Liver (tissue), 9 donors: ENCODE measurements around the gene SPATA13. TPM values are rescaled to one million over a fixed set of nuclear protein-coding genes. Genes with fewer than 3 reads are reported as not detected.
A peak's percentile ranks its signal among the peaks of the same experiment; 100 is the strongest.

Source experiments
- DNase-seq: peaks from one replicate; pipeline ENCODE4 v3.0.0-alpha.2; 2017; ENCODE audit warnings: low spot score
- H3K27ac ChIP-seq, 2 donors: one replicate each; pipeline ENCODE4 v1.7.0; 2013; ENCODE audit warnings: inconsistent platforms in 2 of 2, low read length in 2 of 2, control low read depth in 1 of 2, low read depth in 1 of 2, mild to moderate bottlenecking in 1 of 2
- H3K27me3 ChIP-seq, 4 donors: one replicate each; pipeline versions ENCODE4 v1.6.1 to v1.7.0; 2013; ENCODE audit warnings: low read length in 3 of 4, inconsistent platforms in 1 of 4, mild to moderate bottlenecking in 1 of 4, moderate library complexity in 1 of 4; ENCODE audit not compliant: control insufficient read depth in 4 of 4, insufficient read depth in 4 of 4
- H3K36me3 ChIP-seq, 4 donors: one replicate each; pipeline versions ENCODE4 v1.6.1 to v1.7.0; 2013; ENCODE audit warnings: low read length in 3 of 4, mild to moderate bottlenecking in 3 of 4, low read depth in 1 of 4, moderate library complexity in 1 of 4; ENCODE audit not compliant: control insufficient read depth in 4 of 4, insufficient read depth in 3 of 4
- H3K4me1 ChIP-seq, 4 donors: one replicate each; pipeline versions ENCODE4 v1.6.1 to v1.7.0; 2013; ENCODE audit warnings: low read length in 3 of 4, mild to moderate bottlenecking in 3 of 4, moderate library complexity in 1 of 4; ENCODE audit not compliant: control insufficient read depth in 4 of 4, insufficient read depth in 4 of 4
- H3K4me3 ChIP-seq, 3 donors: one replicate each; pipeline versions ENCODE4 v1.6.1 to v1.7.0; 2013; ENCODE audit warnings: low read length in 3 of 3, control low read depth in 1 of 3, low read depth in 1 of 3, mild to moderate bottlenecking in 1 of 3
- H3K9ac ChIP-seq, 2 donors: one replicate each; pipeline ENCODE4 v1.7.0; 2013; ENCODE audit warnings: low read length in 2 of 2, mild to moderate bottlenecking in 2 of 2, moderate library complexity in 2 of 2, control low read depth in 1 of 2, low read depth in 1 of 2
- H3K9me3 ChIP-seq, 4 donors: one replicate each; pipeline versions ENCODE4 v1.6.1 to v1.7.0; 2013; ENCODE audit warnings: low read length in 3 of 4; ENCODE audit not compliant: control insufficient read depth in 4 of 4
- EGR1 ChIP-seq, 2 donors: IDR thresholded peaks; 2 replicates each; pipeline ENCODE4 v1.6.1; 2016 to 2018; ENCODE audit warnings: antibody characterized with exemption in 2 of 2, low read depth in 2 of 2
- FOXA1 ChIP-seq: IDR thresholded peaks from 2 replicates; pipeline ENCODE4 v1.6.1; 2016; ENCODE audit warnings: antibody characterized with exemption
- FOXA2 ChIP-seq: IDR thresholded peaks from 2 replicates; pipeline ENCODE4 v1.6.1; 2016; ENCODE audit warnings: antibody characterized with exemption
- GABPA ChIP-seq, 2 donors: IDR thresholded peaks in 1 of 2; conservative IDR thresholded peaks in 1 of 2; 2 replicates each; pipeline ENCODE4 v1.6.1; 2016; ENCODE audit warnings: antibody characterized with exemption in 2 of 2, mild to moderate bottlenecking in 1 of 2, moderate library complexity in 1 of 2
- HNF4A ChIP-seq, 2 donors: conservative IDR thresholded peaks; 2 replicates each; pipeline ENCODE4 v1.6.1; 2016; ENCODE audit warnings: antibody characterized with exemption in 2 of 2, mild to moderate bottlenecking in 2 of 2
- HNF4G ChIP-seq: IDR thresholded peaks from 2 replicates; pipeline ENCODE4 v1.6.1; 2016; ENCODE audit warnings: antibody characterized with exemption
- JUND ChIP-seq, 2 donors: IDR thresholded peaks; 2 replicates each; pipeline ENCODE4 v1.6.1; 2016; ENCODE audit warnings: antibody characterized with exemption in 2 of 2
- NR2F2 ChIP-seq: IDR thresholded peaks from 2 replicates; pipeline ENCODE4 v1.6.1; 2016; ENCODE audit warnings: antibody characterized with exemption
- RAD21 ChIP-seq, 2 donors: IDR thresholded peaks; 2 replicates each; pipeline ENCODE4 v1.6.1; 2016; ENCODE audit warnings: antibody characterized with exemption in 2 of 2, mild to moderate bottlenecking in 2 of 2
- RXRA ChIP-seq, 2 donors: IDR thresholded peaks; 2 replicates each; pipeline ENCODE4 v1.6.1; 2017 to 2018; ENCODE audit warnings: antibody characterized with exemption in 2 of 2, mild to moderate bottlenecking in 1 of 2
- SP1 ChIP-seq: IDR thresholded peaks from 2 replicates; pipeline ENCODE4 v1.6.1; 2018; ENCODE audit warnings: antibody characterized with exemption, mild to moderate bottlenecking
- TAF1 ChIP-seq: conservative IDR thresholded peaks from 2 replicates; pipeline ENCODE4 v1.6.1; 2016; ENCODE audit warnings: antibody characterized with exemption, mild to moderate bottlenecking
- YY1 ChIP-seq: IDR thresholded peaks from 2 replicates; pipeline ENCODE4 v1.6.1; 2016; ENCODE audit warnings: antibody characterized with exemption, mild to moderate bottlenecking
- WGBS: extraction: QIAGEN DNeasy Blood & Tissue Kit; methylation state at CpG from one replicate; pipeline ENCODE4 v1.1.7; 2013; 5-methylcytosine and 5-hydroxymethylcytosine counted together
- polyA plus RNA-seq, 2 donors: library from polyadenylated mRNA; stranded (reverse) in 1 of 2; unstranded in 1 of 2; fragments of 200-250 nt in 1 of 2; fragments of >200 nt in 1 of 2; fragmentation: Nextera tagmentation in 1 of 2; extraction: Ambion mirVana in 1 of 2; gene quantifications; one replicate each; pipeline versions ENCODE4 v1.2.1 to v1.2.3, GENCODE V29; 2013 to 2015
- total RNA-seq, 2 donors: library from RNA; depleted of rRNA; stranded (reverse); fragments of >200 nt; gene quantifications; one replicate each; pipeline ENCODE4 v1.2.3, GENCODE V29; 2014
- TF ChIP-seq, protein P1 (sequence below): IDR thresholded peaks from 2 replicates; pipeline ENCODE4 v1.6.1; 2016; ENCODE audit warnings: antibody characterized with exemption
- TF ChIP-seq, protein P2 (sequence below): IDR thresholded peaks from 2 replicates; pipeline ENCODE4 v1.6.1; 2016; ENCODE audit warnings: antibody characterized with exemption
- TF ChIP-seq, protein P3 (sequence below): IDR thresholded peaks from 2 replicates; pipeline ENCODE4 v1.6.1; 2016; ENCODE audit warnings: antibody characterized with exemption
- TF ChIP-seq, protein P4 (sequence below): IDR thresholded peaks from 2 replicates; pipeline ENCODE4 v1.6.1; 2016; ENCODE audit warnings: antibody characterized with exemption, mild to moderate bottlenecking
- TF ChIP-seq, protein P5 (sequence below): fragments of 150-350 bp; IDR thresholded peaks from 2 replicates; pipeline ENCODE4 v1.5.1; 2017; ENCODE audit warnings: improper control_type of control experiment, low read depth, low read length; ENCODE audit not compliant: missing input control
- donor health status: healthy.
- donor health status: healthy.
- donor health status: healthy.
- donor health status: healthy.
- donor health status: healthy.

SPATA13 gene
- total and polyA plus RNA-seq, 4 donors: 10.0 to 57.6 (median 20.4) TPM

DNA sequence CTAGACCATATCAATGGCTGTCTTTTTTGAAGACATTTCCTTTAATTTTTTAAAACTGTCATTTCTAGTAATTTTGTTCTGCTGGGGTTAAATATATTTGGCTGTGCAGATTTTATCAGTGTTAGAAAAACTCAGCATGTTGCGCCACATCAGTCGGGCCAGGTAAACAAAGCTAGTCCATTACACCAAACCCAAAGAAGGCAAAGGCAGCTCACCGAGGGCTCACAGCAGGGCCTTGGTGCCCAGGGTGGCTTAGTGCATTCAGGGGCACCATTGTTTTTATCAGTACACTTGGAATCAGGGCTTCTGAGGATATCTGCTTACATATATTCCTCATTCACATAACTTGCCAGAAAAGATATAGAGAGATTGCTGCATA lies 22.2 kb downstream of the SPATA13 start:
- Histone ChIP-seq H3K36me3 (no peaks in the 10 kb centered on the region), H3K4me1 (peaks cover 3 to 61% (median 31%) of the 10 kb centered on the region in 4 donors), H3K27ac (peak overlapping the region; percentile 97 to 100), H3K9ac (peak overlapping the region; percentile 33 to 99), H3K9me3 (no peaks in the 10 kb centered on the region), H3K27me3 (no peaks in the 10 kb centered on the region), H3K4me3 (peak overlapping the region in 2 of 3 donors; percentile 19 to 22)
- DNase-seq: peak; percentile 53
- 31% methylated on average over 3 of the region's 3 CpGs for WGBS
- TF ChIP-seq EGR1 (IDR thresholded peaks at IDR 0.05; ENCODE audit: low read depth in 2 of 2) (no peak), HNF4A (conservative IDR thresholded peaks at IDR 0.05) (peak; percentile 42 to 70), YY1 (peak; percentile 83), SP1 (peak; percentile 66), JUND (IDR thresholded peaks at IDR 0.05) (no peak), FOXA2 (peak; percentile 82), NR2F2 (no peak), FOXA1 (peak; percentile 77), TAF1 (peak; percentile 80), RAD21 (IDR thresholded peaks at IDR 0.05) (peak; percentile 29 to 33), HNF4G (no peak), RXRA (IDR thresholded peaks at IDR 0.05) (peak; percentile 77 to 83), GABPA (IDR thresholded peaks at IDR 0.05 in 1 of 2, conservative IDR thresholded peaks at IDR 0.05 in 1 of 2) (peak in 1 of 2 donors; percentile 15)
- TF ChIP-seq, protein P1, sequence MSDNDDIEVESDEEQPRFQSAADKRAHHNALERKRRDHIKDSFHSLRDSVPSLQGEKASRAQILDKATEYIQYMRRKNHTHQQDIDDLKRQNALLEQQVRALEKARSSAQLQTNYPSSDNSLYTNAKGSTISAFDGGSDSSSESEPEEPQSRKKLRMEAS: peak; percentile 25
- TF ChIP-seq, protein P2, sequence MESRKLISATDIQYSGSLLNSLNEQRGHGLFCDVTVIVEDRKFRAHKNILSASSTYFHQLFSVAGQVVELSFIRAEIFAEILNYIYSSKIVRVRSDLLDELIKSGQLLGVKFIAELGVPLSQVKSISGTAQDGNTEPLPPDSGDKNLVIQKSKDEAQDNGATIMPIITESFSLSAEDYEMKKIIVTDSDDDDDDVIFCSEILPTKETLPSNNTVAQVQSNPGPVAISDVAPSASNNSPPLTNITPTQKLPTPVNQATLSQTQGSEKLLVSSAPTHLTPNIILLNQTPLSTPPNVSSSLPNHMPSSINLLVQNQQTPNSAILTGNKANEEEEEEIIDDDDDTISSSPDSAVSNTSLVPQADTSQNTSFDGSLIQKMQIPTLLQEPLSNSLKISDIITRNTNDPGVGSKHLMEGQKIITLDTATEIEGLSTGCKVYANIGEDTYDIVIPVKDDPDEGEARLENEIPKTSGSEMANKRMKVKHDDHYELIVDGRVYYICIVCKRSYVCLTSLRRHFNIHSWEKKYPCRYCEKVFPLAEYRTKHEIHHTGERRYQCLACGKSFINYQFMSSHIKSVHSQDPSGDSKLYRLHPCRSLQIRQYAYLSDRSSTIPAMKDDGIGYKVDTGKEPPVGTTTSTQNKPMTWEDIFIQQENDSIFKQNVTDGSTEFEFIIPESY: peak; percentile 10
- TF ChIP-seq, protein P3, sequence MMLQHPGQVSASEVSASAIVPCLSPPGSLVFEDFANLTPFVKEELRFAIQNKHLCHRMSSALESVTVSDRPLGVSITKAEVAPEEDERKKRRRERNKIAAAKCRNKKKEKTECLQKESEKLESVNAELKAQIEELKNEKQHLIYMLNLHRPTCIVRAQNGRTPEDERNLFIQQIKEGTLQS: no peak
- TF ChIP-seq, protein P4, sequence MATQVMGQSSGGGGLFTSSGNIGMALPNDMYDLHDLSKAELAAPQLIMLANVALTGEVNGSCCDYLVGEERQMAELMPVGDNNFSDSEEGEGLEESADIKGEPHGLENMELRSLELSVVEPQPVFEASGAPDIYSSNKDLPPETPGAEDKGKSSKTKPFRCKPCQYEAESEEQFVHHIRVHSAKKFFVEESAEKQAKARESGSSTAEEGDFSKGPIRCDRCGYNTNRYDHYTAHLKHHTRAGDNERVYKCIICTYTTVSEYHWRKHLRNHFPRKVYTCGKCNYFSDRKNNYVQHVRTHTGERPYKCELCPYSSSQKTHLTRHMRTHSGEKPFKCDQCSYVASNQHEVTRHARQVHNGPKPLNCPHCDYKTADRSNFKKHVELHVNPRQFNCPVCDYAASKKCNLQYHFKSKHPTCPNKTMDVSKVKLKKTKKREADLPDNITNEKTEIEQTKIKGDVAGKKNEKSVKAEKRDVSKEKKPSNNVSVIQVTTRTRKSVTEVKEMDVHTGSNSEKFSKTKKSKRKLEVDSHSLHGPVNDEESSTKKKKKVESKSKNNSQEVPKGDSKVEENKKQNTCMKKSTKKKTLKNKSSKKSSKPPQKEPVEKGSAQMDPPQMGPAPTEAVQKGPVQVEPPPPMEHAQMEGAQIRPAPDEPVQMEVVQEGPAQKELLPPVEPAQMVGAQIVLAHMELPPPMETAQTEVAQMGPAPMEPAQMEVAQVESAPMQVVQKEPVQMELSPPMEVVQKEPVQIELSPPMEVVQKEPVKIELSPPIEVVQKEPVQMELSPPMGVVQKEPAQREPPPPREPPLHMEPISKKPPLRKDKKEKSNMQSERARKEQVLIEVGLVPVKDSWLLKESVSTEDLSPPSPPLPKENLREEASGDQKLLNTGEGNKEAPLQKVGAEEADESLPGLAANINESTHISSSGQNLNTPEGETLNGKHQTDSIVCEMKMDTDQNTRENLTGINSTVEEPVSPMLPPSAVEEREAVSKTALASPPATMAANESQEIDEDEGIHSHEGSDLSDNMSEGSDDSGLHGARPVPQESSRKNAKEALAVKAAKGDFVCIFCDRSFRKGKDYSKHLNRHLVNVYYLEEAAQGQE: peak; percentile 76
- TF ChIP-seq, protein P5, sequence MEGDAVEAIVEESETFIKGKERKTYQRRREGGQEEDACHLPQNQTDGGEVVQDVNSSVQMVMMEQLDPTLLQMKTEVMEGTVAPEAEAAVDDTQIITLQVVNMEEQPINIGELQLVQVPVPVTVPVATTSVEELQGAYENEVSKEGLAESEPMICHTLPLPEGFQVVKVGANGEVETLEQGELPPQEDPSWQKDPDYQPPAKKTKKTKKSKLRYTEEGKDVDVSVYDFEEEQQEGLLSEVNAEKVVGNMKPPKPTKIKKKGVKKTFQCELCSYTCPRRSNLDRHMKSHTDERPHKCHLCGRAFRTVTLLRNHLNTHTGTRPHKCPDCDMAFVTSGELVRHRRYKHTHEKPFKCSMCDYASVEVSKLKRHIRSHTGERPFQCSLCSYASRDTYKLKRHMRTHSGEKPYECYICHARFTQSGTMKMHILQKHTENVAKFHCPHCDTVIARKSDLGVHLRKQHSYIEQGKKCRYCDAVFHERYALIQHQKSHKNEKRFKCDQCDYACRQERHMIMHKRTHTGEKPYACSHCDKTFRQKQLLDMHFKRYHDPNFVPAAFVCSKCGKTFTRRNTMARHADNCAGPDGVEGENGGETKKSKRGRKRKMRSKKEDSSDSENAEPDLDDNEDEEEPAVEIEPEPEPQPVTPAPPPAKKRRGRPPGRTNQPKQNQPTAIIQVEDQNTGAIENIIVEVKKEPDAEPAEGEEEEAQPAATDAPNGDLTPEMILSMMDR: no peak
